IMR-90 (cell line): ENCODE data around the gene PIEZO1. TPM values are rescaled to one million over a fixed set of nuclear protein-coding genes. Genes with fewer than 3 reads are reported as not detected.

Experiments used
- ATAC-seq: fragments of 200-7000 bp; cut with Tn5 transposase; 2 replicates; pipeline ENCODE4 v1.9.1; 2020; ENCODE audit warnings: low read depth, mild to moderate bottlenecking, moderate library complexity
- BruUV-seq: library from RNA; stranded (reverse); fragments of 400-500 nt; replicated peaks from 2 replicates; lab custom pipeline; 2021; lab: Mats Ljungman, UMichigan
- CTCF ChIA-PET: fragments of 300-600 bp; formaldehyde crosslinking; extraction: SDS; loops from one replicate; lab custom pipeline; 2021; ENCODE audit warnings: antibody characterized with exemption; lab: Yijun Ruan, JAX
- POLR2A ChIA-PET: fragments of 300-600 bp; sonication (Branson Sonifier 250); formaldehyde crosslinking; loops from one replicate; lab custom pipeline; 2022; ENCODE audit warnings: antibody characterized with exemption; ENCODE audit not compliant: unreplicated experiment; lab: Charles Lee
- DNase-seq: peaks from one replicate; pipeline ENCODE4 v3.0.0; 2013
- H2AFZ ChIP-seq: replicated peaks from 2 replicates; pipeline ENCODE3; 2013; ENCODE audit warnings: low read length, mild to moderate bottlenecking; ENCODE audit not compliant: poor library complexity
- H2AK5ac ChIP-seq: 2 replicates; pipeline ENCODE4 v1.6.1; 2013; ENCODE audit warnings: low read depth, low read length, inconsistent platforms
- H2AK9ac ChIP-seq: replicated peaks from 2 replicates; pipeline ENCODE3; 2013; ENCODE audit warnings: mild to moderate bottlenecking, low read depth, low read length, moderate library complexity; ENCODE audit not compliant: poor library complexity
- H2BK120ac ChIP-seq: 2 replicates; pipeline ENCODE4 v1.6.1; 2013; ENCODE audit warnings: low read depth, low read length, inconsistent platforms
- H2BK15ac ChIP-seq: 3 replicates; pipeline ENCODE4 v1.6.1; 2013; ENCODE audit warnings: low read depth, low read length, inconsistent platforms
- H2BK20ac ChIP-seq: 2 replicates; pipeline ENCODE4 v1.6.1; 2013; ENCODE audit warnings: low read depth, mild to moderate bottlenecking, inconsistent platforms, low read length, moderate library complexity
- H2BK5ac ChIP-seq: 2 replicates; pipeline ENCODE4 v1.6.1; 2013; ENCODE audit warnings: mild to moderate bottlenecking, low read depth, low read length, inconsistent platforms; ENCODE audit not compliant: poor library complexity, severe bottlenecking
- H3K14ac ChIP-seq: replicated peaks from 2 replicates; pipeline ENCODE4 v1.6.1; 2013; ENCODE audit warnings: low read depth, low read length, inconsistent platforms
- H3K18ac ChIP-seq: 2 replicates; pipeline ENCODE4 v1.6.1; 2013; ENCODE audit warnings: low read depth, low read length, control low read depth
- H3K23ac ChIP-seq: 2 replicates; pipeline ENCODE4 v1.6.1; 2013; ENCODE audit warnings: low read depth, low read length, inconsistent platforms
- H3K27ac ChIP-seq: 2 replicates; pipeline ENCODE4 v1.5.1; 2013; ENCODE audit warnings: mild to moderate bottlenecking, control low read depth, low read length; ENCODE audit not compliant: insufficient read depth
- H3K27me3 ChIP-seq: 2 replicates; pipeline ENCODE4 v1.6.1; 2013; ENCODE audit warnings: low read length; ENCODE audit not compliant: control insufficient read depth, insufficient read depth
- H3K36me3 ChIP-seq: 2 replicates; pipeline ENCODE4 v1.6.1; 2013; ENCODE audit warnings: low read length, mixed read lengths; ENCODE audit not compliant: control insufficient read depth, insufficient read depth
- H3K4ac ChIP-seq: 2 replicates; pipeline ENCODE4 v1.6.1; 2013; ENCODE audit warnings: low read depth, low read length, inconsistent platforms
- H3K4me1 ChIP-seq: 2 replicates; pipeline ENCODE4 v1.6.1; 2013; ENCODE audit warnings: low read length, mixed read lengths; ENCODE audit not compliant: control insufficient read depth, insufficient read depth
- H3K4me2 ChIP-seq: 2 replicates; pipeline ENCODE4 v1.6.1; 2013; ENCODE audit warnings: low read depth, mild to moderate bottlenecking, control low read depth, low read length, moderate library complexity
- H3K4me3 ChIP-seq: 2 replicates; pipeline ENCODE4 v1.5.1; 2013; ENCODE audit warnings: low read depth, mild to moderate bottlenecking, control low read depth, low read length, moderate library complexity; ENCODE audit not compliant: insufficient read depth
- H3K56ac ChIP-seq: 2 replicates; pipeline ENCODE4 v1.6.1; 2013; ENCODE audit warnings: low read length, inconsistent platforms; ENCODE audit not compliant: insufficient read depth; ENCODE audit errors: extremely low read depth
- H3K79me1 ChIP-seq, 2 experiments: 2 replicates each; pipeline ENCODE4 v1.6.1; 2013; ENCODE audit warnings: low read length in 2 of 2, inconsistent platforms in 1 of 2, low read depth in 1 of 2
- H3K9ac ChIP-seq: 2 replicates; pipeline ENCODE4 v1.6.1; 2013; ENCODE audit warnings: low read depth, low read length, control low read depth
- H3K9me1 ChIP-seq: 2 replicates; pipeline ENCODE4 v1.6.1; 2013; ENCODE audit warnings: low read length, inconsistent platforms; ENCODE audit not compliant: insufficient read depth
- H3K9me3 ChIP-seq: 2 replicates; pipeline ENCODE4 v1.6.1; 2013; ENCODE audit warnings: low read length; ENCODE audit not compliant: control insufficient read depth, insufficient read depth
- H4K20me1 ChIP-seq: 2 replicates; pipeline ENCODE4 v1.6.1; 2013; ENCODE audit warnings: low read length, inconsistent platforms; ENCODE audit not compliant: insufficient read depth
- H4K5ac ChIP-seq: 2 replicates; pipeline ENCODE4 v1.6.1; 2013; ENCODE audit warnings: mild to moderate bottlenecking, low read depth, low read length, control low read depth
- H4K8ac ChIP-seq, 2 experiments: 2 replicates each; pipeline ENCODE4 v1.6.1; 2013; ENCODE audit warnings: low read depth in 2 of 2, low read length in 2 of 2, control low read depth in 1 of 2, inconsistent platforms in 1 of 2
- H4K91ac ChIP-seq: 2 replicates; pipeline ENCODE4 v1.6.1; 2013; ENCODE audit warnings: low read depth, low read length, inconsistent platforms; ENCODE audit not compliant: insufficient read depth
- BHLHE40 ChIP-seq: fragments of 150-350 bp; IDR thresholded peaks from 2 replicates; pipeline ENCODE4 v1.6.1; 2016; ENCODE audit warnings: mild to moderate bottlenecking, low read depth, low read length
- CEBPB ChIP-seq: IDR thresholded peaks from 2 replicates; pipeline ENCODE4 v1.6.1; 2012; ENCODE audit warnings: low read depth, low read length, improper control_type of control experiment
- CHD1 ChIP-seq: IDR thresholded peaks from 2 replicates; pipeline ENCODE4 v1.6.1; 2012; ENCODE audit warnings: low read depth, low read length, improper control_type of control experiment
- MAFK ChIP-seq: IDR thresholded peaks from 2 replicates; pipeline ENCODE4 v1.6.1; 2012; ENCODE audit warnings: low read depth, low read length, improper control_type of control experiment
- MAZ ChIP-seq: IDR thresholded peaks from 2 replicates; pipeline ENCODE4 v1.6.1; 2012; ENCODE audit warnings: low read depth, mild to moderate bottlenecking, low read length, improper control_type of control experiment, moderate library complexity, borderline replicate concordance
- MXI1 ChIP-seq: IDR thresholded peaks from 2 replicates; pipeline ENCODE4 v1.6.1; 2012; ENCODE audit warnings: low read depth, mild to moderate bottlenecking, low read length, moderate library complexity, borderline replicate concordance
- NFE2L2 ChIP-seq: fragments of 150-350 bp; IDR thresholded peaks from 2 replicates; pipeline ENCODE4 v1.6.1; 2016; ENCODE audit warnings: low read depth, mild to moderate bottlenecking, low read length
- POLR2A ChIP-seq: IDR thresholded peaks from 2 replicates; pipeline ENCODE4 v1.6.1; 2012; ENCODE audit warnings: mild to moderate bottlenecking, low read depth, low read length
- RAD21 ChIP-seq: IDR thresholded peaks from 2 replicates; pipeline ENCODE4 v1.6.1; 2012; ENCODE audit warnings: low read length, improper control_type of control experiment
- RCOR1 ChIP-seq: IDR thresholded peaks from 2 replicates; pipeline ENCODE4 v1.6.1; 2012; ENCODE audit warnings: mild to moderate bottlenecking, low read length, improper control_type of control experiment; ENCODE audit not compliant: insufficient replicate concordance
- SMC3 ChIP-seq: fragments of 150-350 bp; IDR thresholded peaks from 2 replicates; pipeline ENCODE4 v1.6.1; 2016; ENCODE audit warnings: low read depth, mild to moderate bottlenecking, antibody characterized with exemption, low read length, moderate library complexity
- WGBS, 2 experiments: methylation state at CpG; one replicate each; pipeline versions ENCODE4 v1.1.5 to v1.1.7; 2013; ENCODE audit warnings: missing lambda C conversion rate in 2 of 2; ENCODE audit not compliant: insufficient read length in 1 of 2; ENCODE audit errors: extremely low coverage in 2 of 2; 5-methylcytosine and 5-hydroxymethylcytosine counted together
- dilution Hi-C: fragments of 300-500 bp; cut with HindIII; formaldehyde crosslinking; loops from one replicate; pipeline ENCODE4 v1.14.3; 2018; ENCODE audit warnings: low sequenced_read_pairs; ENCODE audit not compliant: unreplicated experiment
- in situ Hi-C: fragments of 300-500 bp; cut with MboI; formaldehyde crosslinking; loops from 3 replicates; pipeline ENCODE4 v1.14.3; 2019; ENCODE audit warnings: low sequenced_read_pairs, inconsistent platforms, mixed read lengths
- intact Hi-C: fragments of 100-400 bp; cut with micrococcal nuclease; formaldehyde crosslinking; loops from 2 replicates; pipeline ENCODE4 v1.10.0; 2022
- polyA plus RNA-seq, 3 experiments: library from polyadenylated mRNA; depleted of rRNA; stranded (reverse); fragments of >200 nt; gene quantifications; 2 replicates each; pipeline ENCODE4 v1.2.3, GENCODE V29; 2012; ENCODE audit warnings: low replicate concordance in 1 of 3
- total RNA-seq: library from RNA; depleted of rRNA; stranded (reverse); fragments of >200 nt; gene quantifications from 2 replicates; pipeline ENCODE4 v1.2.3, GENCODE V29; 2012
- TF ChIP-seq, protein P1 (sequence below): fragments of 150-350 bp; IDR thresholded peaks from 2 replicates; pipeline ENCODE4 v1.6.1; 2016; ENCODE audit warnings: low read depth, mild to moderate bottlenecking, low read length, moderate library complexity, borderline replicate concordance

PIEZO1 gene
- total and polyA plus RNA-seq, 2 of the 4 experiments (the other 2 are of a cell fraction): 36.2 to 372 TPM

DNA sequence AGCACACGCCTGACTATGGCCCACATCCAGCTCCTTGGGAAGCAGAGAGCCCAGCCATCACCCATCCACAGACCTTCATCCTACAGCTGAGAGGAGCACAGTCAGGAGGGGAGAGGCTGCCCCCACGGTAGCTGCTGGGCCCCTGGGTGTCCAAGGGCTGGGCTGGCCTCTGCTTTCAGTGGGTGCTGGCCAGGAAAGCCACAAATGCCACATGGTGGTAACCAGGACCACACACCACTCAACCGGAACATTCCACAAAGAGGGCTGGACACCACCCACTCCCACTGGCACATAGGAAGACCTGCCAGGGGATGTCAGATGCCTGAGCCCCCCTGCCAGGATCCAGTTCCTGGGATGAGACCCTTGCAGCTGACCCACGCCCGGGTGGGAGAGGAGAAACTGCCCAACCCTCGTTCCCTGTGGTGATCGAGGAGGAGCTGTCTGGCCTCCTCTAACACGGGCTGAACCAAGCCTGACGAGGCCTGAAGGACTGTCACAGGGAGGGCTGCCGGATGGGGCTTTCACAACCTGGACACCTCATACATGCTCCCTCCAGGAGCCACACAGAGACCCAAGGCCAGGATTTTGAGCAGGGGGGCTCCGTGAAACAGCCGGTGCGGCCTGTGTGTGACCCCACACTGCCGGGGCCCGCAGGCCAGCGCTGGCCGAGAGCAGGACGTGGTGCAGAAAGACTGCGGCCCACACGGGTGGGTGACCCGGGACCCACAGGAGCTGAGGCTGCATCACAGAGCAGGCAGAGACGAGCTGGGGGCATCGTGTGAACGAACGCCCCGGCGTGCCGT lies 30.7 kb downstream of the PIEZO1 start:
- H3K4me3 ChIP-seq: no peak overlapping the region
- H3K18ac ChIP-seq: no peak overlapping the region
- no TSS peak for BruUV-seq
- TF ChIP-seq SMC3: no peak
- no peak for TF ChIP-seq RCOR1
- TF ChIP-seq POLR2A: no peak
- TF ChIP-seq CEBPB: no peak
- TF ChIP-seq NFE2L2: no peak
- no peak for TF ChIP-seq MXI1
- no peak for TF ChIP-seq RAD21
- TF ChIP-seq MAFK: no peak
- no peak for TF ChIP-seq BHLHE40
- TF ChIP-seq MAZ: no peak
- no peak for TF ChIP-seq CHD1
- TF ChIP-seq, protein P1, sequence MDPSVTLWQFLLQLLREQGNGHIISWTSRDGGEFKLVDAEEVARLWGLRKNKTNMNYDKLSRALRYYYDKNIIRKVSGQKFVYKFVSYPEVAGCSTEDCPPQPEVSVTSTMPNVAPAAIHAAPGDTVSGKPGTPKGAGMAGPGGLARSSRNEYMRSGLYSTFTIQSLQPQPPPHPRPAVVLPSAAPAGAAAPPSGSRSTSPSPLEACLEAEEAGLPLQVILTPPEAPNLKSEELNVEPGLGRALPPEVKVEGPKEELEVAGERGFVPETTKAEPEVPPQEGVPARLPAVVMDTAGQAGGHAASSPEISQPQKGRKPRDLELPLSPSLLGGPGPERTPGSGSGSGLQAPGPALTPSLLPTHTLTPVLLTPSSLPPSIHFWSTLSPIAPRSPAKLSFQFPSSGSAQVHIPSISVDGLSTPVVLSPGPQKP: no peak
- DNase-seq (no peak), ATAC-seq (no peak)
- peak overlapping the region; percentile 14 for H2AFZ ChIP-seq
- no peak overlapping the region; the same call in 1 of the 2 replicates for H3K4ac ChIP-seq
- H3K14ac ChIP-seq: 0 out of 2 replicates have a peak overlapping the region, but pooled peaks have one; percentile 6
- no peak overlapping the region for H2BK5ac ChIP-seq
- H3K56ac ChIP-seq: no peak overlapping the region
- H3K27me3 ChIP-seq: no peaks in the 10 kb centered on the region
- H3K4me1 ChIP-seq: peaks cover 25% of the 10 kb centered on the region
- H3K9ac ChIP-seq: no peak overlapping the region
- no peak overlapping the region for H2BK20ac ChIP-seq
- H3K36me3 ChIP-seq: peaks cover 4% of the 10 kb centered on the region; the same call in 1 of the 2 replicates
- H3K9me1 ChIP-seq: peaks cover 24% of the 10 kb centered on the region
- WGBS, 2 experiments: 93% methylated on average over 12 of the region's 28 CpGs; no CpG with 5 or more reads in 1 of the 2 experiments
- 0 out of 2 replicates have a peak overlapping the region, but pooled peaks have one; percentile 23 for H2BK120ac ChIP-seq
- H3K23ac ChIP-seq: 0 out of 2 replicates have a peak overlapping the region, but pooled peaks have one; percentile 5
- peak overlapping the region; percentile 79 for H2AK9ac ChIP-seq
- H4K91ac ChIP-seq: peak overlapping the region; percentile 26; the same call in 1 of the 2 replicates
- H4K20me1 ChIP-seq: peaks cover 88% of the 10 kb centered on the region
- H2BK15ac ChIP-seq: no peak overlapping the region
- no peak overlapping the region for H4K5ac ChIP-seq
- H3K9me3 ChIP-seq: no peaks in the 10 kb centered on the region
- peaks cover 21 to 85% of the 10 kb centered on the region in 2 experiments for H3K79me1 ChIP-seq
- H2AK5ac ChIP-seq: peak overlapping the region; percentile 70
- CTCF ChIA-PET: interaction anchor here (1.0 kb wide), 1 partner anchor 17 kb away, joined by 5 read pairs; no protein-coding TSS in a partner anchor
- H3K4me2 ChIP-seq: no peak overlapping the region
- dilution Hi-C loops: no loop called here
- POLR2A ChIA-PET: no interaction called here
- intact Hi-C loops: no loop called here
- H4K8ac ChIP-seq: peak overlapping the region in 1 of 2 experiments; percentile 32; a peak in 1 of 4 replicates
- in situ Hi-C loops: no loop called here
- peak overlapping the region; percentile 11; the same call in 1 of the 2 replicates for H3K27ac ChIP-seq
